SU-DHL-6 (cell line): Measurements from ENCODE around the gene BIRC2.

ENCODE experiments used
- EZH2phosphoT487 ChIP-seq: fragments of 200-600 bp; sonication (generic), shearing (Covaris generic); conservative IDR thresholded peaks from 2 replicates; pipeline ENCODE4 v1.6.1; 2018; ENCODE audit warnings: mild to moderate bottlenecking, antibody characterized with exemption, low read length, moderate library complexity, mixed read lengths
- TF ChIP-seq, protein P1 (sequence below): fragments of 200-600 bp; sonication (generic); IDR thresholded peaks from one replicate; pipeline ENCODE4 v1.5.1; 2017; ENCODE audit warnings: antibody characterized with exemption, mild to moderate bottlenecking, low read length, moderate library complexity; ENCODE audit not compliant: insufficient read depth, poor library complexity, severe bottlenecking

DNA sequence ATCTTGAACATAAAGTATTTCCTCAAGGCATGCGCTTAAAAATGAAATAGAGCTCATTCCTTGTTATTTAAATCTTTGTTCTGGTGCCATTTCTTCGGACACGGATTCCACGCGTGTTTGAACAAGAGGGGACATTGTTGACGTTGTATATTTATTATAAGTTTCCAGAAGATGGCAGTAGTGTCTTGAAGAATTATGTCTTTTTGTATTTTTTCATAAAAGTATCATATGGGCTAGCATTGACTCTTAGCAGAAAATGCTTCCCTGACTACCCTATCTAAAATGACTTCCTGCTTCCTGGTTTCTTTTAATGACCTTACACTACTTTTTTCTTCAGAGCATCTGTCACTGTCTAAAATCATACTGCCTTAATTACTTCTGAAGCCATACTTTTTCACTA lies 20.4 kb downstream of the BIRC2 start:
- TF ChIP-seq, protein P1, sequence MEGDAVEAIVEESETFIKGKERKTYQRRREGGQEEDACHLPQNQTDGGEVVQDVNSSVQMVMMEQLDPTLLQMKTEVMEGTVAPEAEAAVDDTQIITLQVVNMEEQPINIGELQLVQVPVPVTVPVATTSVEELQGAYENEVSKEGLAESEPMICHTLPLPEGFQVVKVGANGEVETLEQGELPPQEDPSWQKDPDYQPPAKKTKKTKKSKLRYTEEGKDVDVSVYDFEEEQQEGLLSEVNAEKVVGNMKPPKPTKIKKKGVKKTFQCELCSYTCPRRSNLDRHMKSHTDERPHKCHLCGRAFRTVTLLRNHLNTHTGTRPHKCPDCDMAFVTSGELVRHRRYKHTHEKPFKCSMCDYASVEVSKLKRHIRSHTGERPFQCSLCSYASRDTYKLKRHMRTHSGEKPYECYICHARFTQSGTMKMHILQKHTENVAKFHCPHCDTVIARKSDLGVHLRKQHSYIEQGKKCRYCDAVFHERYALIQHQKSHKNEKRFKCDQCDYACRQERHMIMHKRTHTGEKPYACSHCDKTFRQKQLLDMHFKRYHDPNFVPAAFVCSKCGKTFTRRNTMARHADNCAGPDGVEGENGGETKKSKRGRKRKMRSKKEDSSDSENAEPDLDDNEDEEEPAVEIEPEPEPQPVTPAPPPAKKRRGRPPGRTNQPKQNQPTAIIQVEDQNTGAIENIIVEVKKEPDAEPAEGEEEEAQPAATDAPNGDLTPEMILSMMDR, result peak; percentile 30
- no peak for TF ChIP-seq EZH2phosphoT487
